HCT116 (cell line): ENCODE data around the gene NACC2. TPM values are rescaled to one million over a fixed set of nuclear protein-coding genes. Genes with fewer than 3 reads are reported as not detected.

Experiments
- ATAC-seq: fragments of 200-7000 bp; cut with Tn5 transposase; 2 replicates; pipeline ENCODE4 v1.9.1; 2020; ENCODE audit warnings: mild to moderate bottlenecking, moderate library complexity
- BruUV-seq: library from RNA; stranded (reverse); fragments of 400-500 nt; replicated peaks from 2 replicates; lab custom pipeline; 2021; lab: Mats Ljungman, UMichigan
- CTCF ChIA-PET: fragments of 300-600 bp; sonication (Branson Sonifier 250); formaldehyde crosslinking; loops from one replicate; lab custom pipeline; 2021; ENCODE audit warnings: antibody characterized with exemption; lab: Charles Lee
- POLR2A ChIA-PET: fragments of 300-600, 350-600 bp; sonication (Branson Sonifier 250); formaldehyde crosslinking; loops from one replicate; lab custom pipeline; 2021; ENCODE audit warnings: antibody characterized with exemption; lab: Charles Lee
- RAD21 ChIA-PET, 2 experiments: fragments of 300-600 bp; sonication (Branson Sonifier 250); formaldehyde crosslinking; loops; one replicate each; lab custom pipeline; 2023; ENCODE audit warnings: low total read pairs in 2 of 2; ENCODE audit not compliant: uncharacterized antibody in 2 of 2, unreplicated experiment in 2 of 2, low non-redundant PET in 1 of 2; lab: Charles Lee
- DNase-seq: peaks from one replicate; pipeline ENCODE4 v3.0.0-alpha.2; 2010; ENCODE audit warnings: low read depth, low spot score
- H2AFZ ChIP-seq: fragments of 200-600 bp; shearing (Covaris generic), sonication (generic); 2 replicates; pipeline ENCODE4 v1.6.1; 2017; ENCODE audit warnings: low read depth, mixed run types, mixed read lengths, antibody characterized with exemption, low read length; ENCODE audit not compliant: poor library complexity, severe bottlenecking
- H3K27ac ChIP-seq: 2 replicates; pipeline ENCODE4 v1.5.1; 2012; ENCODE audit warnings: low read depth, low read length
- H3K27me3 ChIP-seq: fragments of 200-600 bp; sonication (generic); 2 replicates; pipeline ENCODE4 v1.6.1; 2016; ENCODE audit warnings: mixed run types, low read length, mixed read lengths; ENCODE audit not compliant: insufficient read depth
- H3K36me3 ChIP-seq, 2 experiments: fragments of 200-500 bp in 1 of 2; fragments of 200-600 bp in 1 of 2; sonication (Bioruptor generic) in 1 of 2; sonication (generic) in 1 of 2; 2 replicates each; pipeline versions ENCODE4 v1.5.1 to v1.6.1; 2014 to 2016; ENCODE audit warnings: low read length in 2 of 2, inconsistent platforms in 1 of 2, mixed read lengths in 1 of 2, mixed run types in 1 of 2; ENCODE audit not compliant: insufficient read depth in 2 of 2, control insufficient read depth in 1 of 2
- H3K4me1 ChIP-seq, 2 experiments: fragments of 200-600 bp in 1 of 2; sonication (generic) in 1 of 2; 2 replicates each; pipeline versions ENCODE4 v1.5.1 to v1.6.1; 2012 to 2017; ENCODE audit warnings: low read length in 2 of 2, inconsistent platforms in 1 of 2, mild to moderate bottlenecking in 1 of 2, mixed read lengths in 1 of 2, mixed run types in 1 of 2, moderate library complexity in 1 of 2; ENCODE audit not compliant: insufficient read depth in 2 of 2, control insufficient read depth in 1 of 2
- H3K4me2 ChIP-seq: fragments of 200-600 bp; sonication (generic); 2 replicates; pipeline ENCODE4 v1.6.1; 2017; ENCODE audit warnings: mixed run types, low read length, mixed read lengths
- H3K4me3 ChIP-seq, 2 experiments: fragments of 200-600 bp in 1 of 2; sonication (generic) in 1 of 2; replicated peaks in 1 of 2; 2 replicates each; pipeline ENCODE4 v1.5.1; 2011 to 2016; ENCODE audit warnings: low read length in 2 of 2, control low read depth in 1 of 2, low read depth in 1 of 2, mild to moderate bottlenecking in 1 of 2, mixed read lengths in 1 of 2, mixed run types in 1 of 2
- H3K79me2 ChIP-seq: fragments of 200-600 bp; sonication (generic); 2 replicates; pipeline ENCODE4 v1.6.1; 2017; ENCODE audit warnings: mild to moderate bottlenecking, mixed run types, low read length, moderate library complexity, mixed read lengths; ENCODE audit not compliant: insufficient read depth
- H3K9ac ChIP-seq: fragments of 200-600 bp; sonication (generic); 2 replicates; pipeline ENCODE4 v1.6.1; 2016; ENCODE audit warnings: low read length, mixed read lengths
- H3K9me2 ChIP-seq: fragments of 200-600 bp; sonication (generic), shearing (Covaris generic); 2 replicates; pipeline ENCODE4 v1.6.1; 2017; ENCODE audit warnings: mixed run types, mild to moderate bottlenecking, moderate library complexity; ENCODE audit not compliant: insufficient read depth
- H3K9me3 ChIP-seq, 2 experiments: fragments of 200-500 bp in 1 of 2; fragments of 200-600 bp in 1 of 2; sonication (Bioruptor generic) in 1 of 2; sonication (generic) in 1 of 2; 2 replicates each; pipeline ENCODE4 v1.6.1; 2014 to 2017; ENCODE audit warnings: low read length in 2 of 2, mixed read lengths in 2 of 2, inconsistent platforms in 1 of 2, low read depth in 1 of 2, mild to moderate bottlenecking in 1 of 2, mixed run types in 1 of 2, moderate library complexity in 1 of 2; ENCODE audit not compliant: control insufficient read depth in 1 of 2, insufficient read depth in 1 of 2
- H4K20me1 ChIP-seq: fragments of 200-600 bp; sonication (generic), shearing (Covaris generic); 2 replicates; pipeline ENCODE4 v1.6.1; 2017; ENCODE audit warnings: mixed run types, mild to moderate bottlenecking, moderate library complexity; ENCODE audit not compliant: insufficient read depth
- CBX3 ChIP-seq: IDR thresholded peaks from 2 replicates; pipeline ENCODE4 v1.6.1; 2012; ENCODE audit warnings: low read depth
- EZH2 ChIP-seq: fragments of 200-600 bp; sonication (generic); IDR thresholded peaks from 2 replicates; pipeline ENCODE4 v1.6.1; 2017; ENCODE audit warnings: antibody characterized with exemption, mixed run types
- EZH2phosphoT487 ChIP-seq: fragments of 200-600 bp; IDR thresholded peaks from 2 replicates; pipeline ENCODE4 v1.6.1; 2018; ENCODE audit warnings: antibody characterized with exemption, borderline replicate concordance
- POLR2AphosphoS5 ChIP-seq: IDR thresholded peaks from 2 replicates; pipeline ENCODE4 v1.6.1; 2011; ENCODE audit warnings: mild to moderate bottlenecking, low read depth, low read length, moderate library complexity
- YY1 ChIP-seq: IDR thresholded peaks from 2 replicates; pipeline ENCODE4 v1.6.1; 2011; ENCODE audit warnings: low read length, low read depth, moderate library complexity, mild to moderate bottlenecking; ENCODE audit not compliant: insufficient replicate concordance; ENCODE audit errors: extremely low read depth
- ZFX ChIP-seq: fragments of 450-650 bp; IDR thresholded peaks from 2 replicates; pipeline ENCODE4 v1.6.1; 2017
- intact Hi-C: fragments of 100-400 bp; cut with micrococcal nuclease; formaldehyde crosslinking; loops from 2 replicates; pipeline ENCODE4 v1.10.0; 2022
- total RNA-seq: library from RNA; stranded (reverse); gene quantifications from one replicate; pipeline ENCODE4 v1.2.1, GENCODE V29; 2021; ENCODE audit not compliant: unreplicated experiment
- TF ChIP-seq, protein P1 (sequence below): IDR thresholded peaks from 2 replicates; pipeline ENCODE4 v1.6.1; 2012; ENCODE audit warnings: low read depth

The NACC2 gene
- total RNA-seq, 1 experiment from 2014 or later: 27.8 TPM

DNA sequence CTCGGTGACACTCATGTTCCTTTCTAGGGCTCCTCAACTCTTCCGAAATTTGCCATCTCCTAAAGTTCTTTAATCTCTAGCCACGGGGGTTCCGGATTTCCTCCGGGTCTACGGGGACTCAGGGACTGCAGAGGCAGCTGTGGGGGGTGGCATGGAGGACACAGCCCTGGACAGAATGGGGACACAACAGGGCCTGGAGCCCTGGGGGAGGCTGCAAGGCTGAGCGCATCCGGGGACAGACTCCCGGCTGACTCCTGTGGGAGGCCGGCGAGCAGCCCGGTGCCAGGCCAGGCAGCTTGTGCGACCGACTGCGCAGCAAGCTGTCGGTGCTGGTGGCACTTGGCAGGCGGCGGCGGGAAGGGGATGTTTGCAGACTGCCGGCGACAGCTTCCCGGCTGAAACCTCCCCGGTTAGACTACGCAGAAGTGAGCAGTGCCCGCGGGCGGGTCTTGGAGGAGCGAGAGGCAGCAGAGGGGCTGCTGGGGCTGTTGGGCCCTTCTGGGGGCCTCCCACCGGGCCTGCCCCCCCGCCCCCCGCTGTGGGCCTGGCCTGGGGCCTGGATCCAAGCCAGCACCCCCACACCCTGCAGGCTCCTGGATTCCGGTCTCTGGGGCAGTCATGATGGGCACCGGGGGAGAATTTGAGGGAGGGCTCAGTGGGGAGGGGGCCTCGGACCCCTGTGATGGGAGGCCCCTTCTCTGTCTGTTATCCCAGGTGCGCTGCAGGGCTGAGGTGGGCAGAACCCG, 105.2 kb downstream of the NACC2 start:
- Histone ChIP-seq H4K20me1 (no peaks in the 10 kb centered on the region), H3K9me3 (no peaks in the 10 kb centered on the region), H2AFZ (no peak overlapping the region), H3K27ac (no peak overlapping the region), H3K4me3 (no peak overlapping the region), H3K4me2 (no peak overlapping the region), H3K79me2 (no peaks in the 10 kb centered on the region), H3K9ac (no peak overlapping the region), H3K9me2 (no peaks in the 10 kb centered on the region), H3K4me1 (peaks cover 12 to 32% of the 10 kb centered on the region in 2 experiments), H3K36me3 (no peaks in the 10 kb centered on the region), H3K27me3 (no peaks in the 10 kb centered on the region)
- ChIA-PET RAD21 (no interaction called here), CTCF (no interaction called here), POLR2A (no interaction called here)
- TF ChIP-seq CBX3 (no peak), POLR2AphosphoS5 (no peak)
- TF ChIP-seq, protein P1, sequence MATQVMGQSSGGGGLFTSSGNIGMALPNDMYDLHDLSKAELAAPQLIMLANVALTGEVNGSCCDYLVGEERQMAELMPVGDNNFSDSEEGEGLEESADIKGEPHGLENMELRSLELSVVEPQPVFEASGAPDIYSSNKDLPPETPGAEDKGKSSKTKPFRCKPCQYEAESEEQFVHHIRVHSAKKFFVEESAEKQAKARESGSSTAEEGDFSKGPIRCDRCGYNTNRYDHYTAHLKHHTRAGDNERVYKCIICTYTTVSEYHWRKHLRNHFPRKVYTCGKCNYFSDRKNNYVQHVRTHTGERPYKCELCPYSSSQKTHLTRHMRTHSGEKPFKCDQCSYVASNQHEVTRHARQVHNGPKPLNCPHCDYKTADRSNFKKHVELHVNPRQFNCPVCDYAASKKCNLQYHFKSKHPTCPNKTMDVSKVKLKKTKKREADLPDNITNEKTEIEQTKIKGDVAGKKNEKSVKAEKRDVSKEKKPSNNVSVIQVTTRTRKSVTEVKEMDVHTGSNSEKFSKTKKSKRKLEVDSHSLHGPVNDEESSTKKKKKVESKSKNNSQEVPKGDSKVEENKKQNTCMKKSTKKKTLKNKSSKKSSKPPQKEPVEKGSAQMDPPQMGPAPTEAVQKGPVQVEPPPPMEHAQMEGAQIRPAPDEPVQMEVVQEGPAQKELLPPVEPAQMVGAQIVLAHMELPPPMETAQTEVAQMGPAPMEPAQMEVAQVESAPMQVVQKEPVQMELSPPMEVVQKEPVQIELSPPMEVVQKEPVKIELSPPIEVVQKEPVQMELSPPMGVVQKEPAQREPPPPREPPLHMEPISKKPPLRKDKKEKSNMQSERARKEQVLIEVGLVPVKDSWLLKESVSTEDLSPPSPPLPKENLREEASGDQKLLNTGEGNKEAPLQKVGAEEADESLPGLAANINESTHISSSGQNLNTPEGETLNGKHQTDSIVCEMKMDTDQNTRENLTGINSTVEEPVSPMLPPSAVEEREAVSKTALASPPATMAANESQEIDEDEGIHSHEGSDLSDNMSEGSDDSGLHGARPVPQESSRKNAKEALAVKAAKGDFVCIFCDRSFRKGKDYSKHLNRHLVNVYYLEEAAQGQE: no peak
- no peak for DNase-seq
- ATAC-seq: no peak
- intact Hi-C loops: no loop called here
- no TSS peak for BruUV-seq

DNA sequence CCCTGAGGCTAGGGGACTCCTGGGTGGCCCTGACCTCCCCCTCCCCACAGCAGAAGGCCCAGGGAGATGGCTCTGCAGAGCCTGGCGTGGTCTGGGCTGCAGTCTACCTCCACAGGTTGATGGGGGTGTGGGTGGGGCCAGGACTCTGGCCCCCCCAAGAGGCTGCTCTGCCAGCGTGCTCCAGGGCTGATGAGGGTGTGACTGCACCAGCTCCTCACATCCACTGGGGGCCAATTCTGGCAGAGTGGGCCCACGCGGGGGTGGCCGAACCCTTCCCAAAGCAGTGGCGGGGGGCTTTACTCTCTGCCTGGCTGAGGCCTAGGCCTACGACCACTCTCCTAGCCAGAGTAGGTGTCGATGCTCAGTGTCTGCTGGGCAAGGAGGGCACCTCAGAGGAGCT, 105.9 kb downstream of the NACC2 start:
- Histone ChIP-seq H4K20me1 (no peaks in the 10 kb centered on the region), H3K4me2 (no peak overlapping the region), H3K9me3 (no peaks in the 10 kb centered on the region), H3K9me2 (no peaks in the 10 kb centered on the region), H3K4me3 (no peak overlapping the region), H3K4me1 (peaks cover 12 to 28% of the 10 kb centered on the region in 2 experiments), H3K36me3 (no peaks in the 10 kb centered on the region), H2AFZ (no peak overlapping the region), H3K79me2 (no peaks in the 10 kb centered on the region), H3K9ac (no peak overlapping the region), H3K27ac (no peak overlapping the region), H3K27me3 (no peaks in the 10 kb centered on the region)
- intact Hi-C loops: no loop called here
- no peak for DNase-seq
- no TSS peak for BruUV-seq
- CTCF ChIA-PET: no interaction called here
- no peak for TF ChIP-seq ZFX
- TF ChIP-seq EZH2: no peak
- TF ChIP-seq EZH2phosphoT487: no peak
- TF ChIP-seq YY1: no peak
- POLR2A ChIA-PET: no interaction called here
- peak; percentile 26; the same call in 1 of the 2 replicates for ATAC-seq
- RAD21 ChIA-PET: no interaction called here
